Activated CD4-positive, CD25-positive, alpha-beta regulatory T cell treated with anti-CD3 and anti-CD28 coated beads, Interleukin-2, amount 50 U/mL, for 24 hours (primary cell): ENCODE data around the gene L2HGDH.
"Not testable (repeated sequence)": the region's sequence is repeated elsewhere in the genome, so short reads cannot be mapped to it uniquely, and the experiment has no call there.

Experiments
- ATAC-seq, 2 donors: fragments of 150-1000 bp; cut with Tn5 transposase; one replicate each; pipeline ENCODE4 v1.10.0; 2021; ENCODE audit warnings: mild to moderate bottlenecking in 1 of 2, moderate library complexity in 1 of 2

Gene L2HGDH

GRCh38 chr14:50339178-50339804, 27.3 kb upstream of the L2HGDH start:
- no peak for ATAC-seq

- no peak for ATAC-seq
Measured at GRCh38 chr14:50338587-50338986, 26.6 kb upstream of the L2HGDH start.

- ATAC-seq: no peak
Measured at GRCh38 chr14:50335989-50336824, 24.2 kb upstream of the L2HGDH start.

- ATAC-seq: no peak
Measured at GRCh38 chr14:50335389-50335788, 23.4 kb upstream of the L2HGDH start.

GRCh38 chr14:50334211-50334610, 22.2 kb upstream of the L2HGDH start:
- ATAC-seq: no peak

GRCh38 chr14:50333014-50333509, 21.0 kb upstream of the L2HGDH start:
- no peak for ATAC-seq

- no peak for ATAC-seq
Measured at GRCh38 chr14:50331596-50331995, 19.6 kb upstream of the L2HGDH start.

GRCh38 chr14:50321009-50321660, 9.1 kb upstream of the L2HGDH start:
- ATAC-seq: peak; percentile 95 to 97

- ATAC-seq: no peak
Measured at GRCh38 chr14:50320283-50320682, 8.3 kb upstream of the L2HGDH start.

- ATAC-seq: no peak
Measured at GRCh38 chr14:50319721-50320120, 7.7 kb upstream of the L2HGDH start.

- ATAC-seq: no peak
Measured at GRCh38 chr14:50319293-50319692, 7.3 kb upstream of the L2HGDH start.

- no peak for ATAC-seq
Measured at GRCh38 chr14:50318031-50318626, 6.1 kb upstream of the L2HGDH start.

GRCh38 chr14:50314098-50314497, 2.1 kb upstream of the L2HGDH start:
- ATAC-seq: not testable (repeated sequence)

GRCh38 chr14:50312734-50313054, 665 bp upstream of the L2HGDH start:
- ATAC-seq: peak; percentile 24 to 37

- no peak for ATAC-seq
Measured at GRCh38 chr14:50311337-50311971, 575 bp downstream of the L2HGDH start.

- no peak for ATAC-seq
Measured at GRCh38 chr14:50310445-50310844, 1.6 kb downstream of the L2HGDH start.

- ATAC-seq: no peak
Measured at GRCh38 chr14:50308363-50308915, 3.6 kb downstream of the L2HGDH start.

GRCh38 chr14:50303744-50304471, 8.1 kb downstream of the L2HGDH start:
- ATAC-seq: no peak

- no peak for ATAC-seq
Measured at GRCh38 chr14:50301914-50302313, 10.1 kb downstream of the L2HGDH start.

- ATAC-seq: no peak
Measured at GRCh38 chr14:50299585-50299984, 12.4 kb downstream of the L2HGDH start.

- no peak for ATAC-seq
Measured at GRCh38 chr14:50290306-50290705, 21.7 kb downstream of the L2HGDH start.

- no peak for ATAC-seq
Measured at GRCh38 chr14:50288146-50288545, 23.9 kb downstream of the L2HGDH start.
